Ovary (tissue), 9 donors: Measurements from ENCODE around the gene SERBP1. TPM values are rescaled to one million over a fixed set of nuclear protein-coding genes. Genes with fewer than 3 reads are reported as not detected.
A peak's percentile ranks its signal among the peaks of the same experiment; 100 is the strongest.
"Not testable (repeated sequence)": the region's sequence is repeated elsewhere in the genome, so short reads cannot be mapped to it uniquely, and the experiment has no call there.

ENCODE experiments used
- DNase-seq, 5 donors: peaks; one replicate each; pipeline ENCODE4 v3.0.0-alpha.2; 2019 to 2020
- H3K27ac ChIP-seq, 2 donors: fragments of 200-600 bp; one replicate each; pipeline versions ENCODE4 v1.5.1 to v1.8.0; 2019 to 2022
- H3K27me3 ChIP-seq: fragments of 200-600 bp; one replicate; pipeline ENCODE4 v1.8.0; 2022
- H3K36me3 ChIP-seq: fragments of 200-600 bp; sonication (generic); one replicate; pipeline ENCODE4 v1.5.1; 2019
- H3K4me1 ChIP-seq: one replicate; pipeline ENCODE4 v1.8.1; 2013; ENCODE audit warnings: mild to moderate bottlenecking, moderate library complexity; ENCODE audit not compliant: insufficient read depth
- H3K4me3 ChIP-seq: fragments of 200-600 bp; sonication (generic); one replicate; pipeline ENCODE4 v1.5.1; 2017
- H3K9me3 ChIP-seq, 2 donors: fragments of 200-600 bp in 1 of 2; sonication (generic) in 1 of 2; one replicate each; pipeline versions ENCODE4 v1.5.1 to v1.8.1; 2013 to 2019; ENCODE audit warnings: mild to moderate bottlenecking in 1 of 2, moderate library complexity in 1 of 2
- CTCF ChIP-seq, 3 donors: fragments of 450-650 bp in 2 of 3; fragments of 200-600 bp in 1 of 3; IDR thresholded peaks; one replicate each; pipeline versions ENCODE4 v1.5.1 to v1.8.0; 2016 to 2022; ENCODE audit warnings: antibody characterized with exemption in 3 of 3, mild to moderate bottlenecking in 1 of 3
- EP300 ChIP-seq: sonication (generic); formaldehyde crosslinking; IDR thresholded peaks from one replicate; pipeline ENCODE4 v1.6.1; 2017; ENCODE audit warnings: antibody characterized with exemption
- POLR2A ChIP-seq: fragments of 450-650 bp; IDR thresholded peaks from one replicate; pipeline ENCODE4 v1.6.1; 2017; ENCODE audit warnings: antibody characterized with exemption, mild to moderate bottlenecking, moderate library complexity
- WGBS, 3 donors: extraction: QIAGEN DNeasy Blood & Tissue Kit in 1 of 3; methylation state at CpG; one replicate each; pipeline versions ENCODE4 v1.1.5 to v1.1.7; 2013 to 2017; 5-methylcytosine and 5-hydroxymethylcytosine counted together
- intact Hi-C, 4 donors: fragments of 100-400 bp; cut with DNase I; formaldehyde crosslinking; loops; one replicate each; pipeline versions ENCODE4 v1.11.0 to v1.15.1; 2022 to 2023
- polyA plus RNA-seq, 2 donors: library from polyadenylated mRNA; stranded (reverse); fragments of 200-250 nt in 1 of 2; fragments of 350-450 nt in 1 of 2; fragmentation: Illumina TruSeq in 1 of 2; extraction: RNeasy Lipid Tissue Mini Kit (QIAGEN cat#74804) in 1 of 2; gene quantifications; one replicate each; pipeline ENCODE4 v1.2.3, GENCODE V29; 2013 to 2014
- total RNA-seq, 7 donors: library from RNA; depleted of rRNA in 2 of 7; stranded (reverse); fragments of >200 nt in 2 of 7; fragmentation: NEBNext Ultra II Directional in 3 of 7; extraction: Animal tissue kit (Norgen Biotek cat#: 25700) in 3 of 7; gene quantifications; one replicate each; pipeline versions ENCODE4 v1.1.0 to v1.2.4, GENCODE V29; 2016 to 2023
- donor health status: DM: no; HTN: no; CAD: no; lungs with moderate emphysema.
- donor health status: DM: no; HTN: no; CAD: no.
- donor health status: Bipolar disorder and iron deficiency.
- donor health status: DM: yes; HTN: yes; CAD: no.
- donor health status: DM: no; HTN: no; CAD: no.
- donor health status: DM: yes; HTN: yes; CAD: no.

SERBP1 gene
- total and polyA plus RNA-seq, 9 donors = 117 to 180 (median 150) TPM

GRCh38 chr1:67446893-67447292, 16.7 kb upstream of the SERBP1 start:
- no peaks in the 10 kb centered on the region for H3K9me3 ChIP-seq

GRCh38 chr1:67446014-67446413, 15.8 kb upstream of the SERBP1 start:
- 78 to 84% (median 80%) methylated on average over 5 of the region's 5 CpGs for WGBS, 3 donors
- H3K4me3 ChIP-seq, H3K27me3 ChIP-seq, H3K27ac ChIP-seq, H3K4me1 ChIP-seq, DNase-seq, H3K36me3 ChIP-seq, H3K9me3 ChIP-seq, intact Hi-C loops: not testable (repeated sequence)

More at GRCh38 chr1:67446893-67447292, 16.7 kb upstream of the SERBP1 start:
- Histone ChIP-seq H3K4me1 (no peaks in the 10 kb centered on the region), H3K27ac (no peak overlapping the region), H3K4me3 (no peak overlapping the region), H3K36me3 (no peaks in the 10 kb centered on the region), H3K27me3 (no peaks in the 10 kb centered on the region)
- 52 to 58% (median 52%) methylated on average over 1 of the region's 1 CpG for WGBS, 3 donors
- intact Hi-C loops = no loop called here
- no peak for DNase-seq
- TF ChIP-seq EP300 (no peak), CTCF (IDR thresholded peaks at IDR 0.05) (no peak), POLR2A (no peak)

GRCh38 chr1:67441739-67442281, 11.6 kb upstream of the SERBP1 start:
- peak overlapping the region in 1 of 2 donors; percentile 28 for H3K27ac ChIP-seq
- no peak for TF ChIP-seq EP300
- TF ChIP-seq POLR2A = no peak
- no peak for TF ChIP-seq CTCF (IDR thresholded peaks at IDR 0.05)
- 64 to 81% (median 73%) methylated on average over 2 of the region's 2 CpGs for WGBS, 3 donors

GRCh38 chr1:67441183-67441582, 11.0 kb upstream of the SERBP1 start:
- Histone ChIP-seq H3K9me3 (no peaks in the 10 kb centered on the region), H3K27me3 (no peaks in the 10 kb centered on the region), H3K36me3 (no peaks in the 10 kb centered on the region), H3K4me1 (no peaks in the 10 kb centered on the region), H3K4me3 (no peak overlapping the region), H3K27ac (peak overlapping the region in 1 of 2 donors; percentile 28)
- DNase-seq = peak; percentile 57 to 88 (median 70)
- intact Hi-C loops = no loop called here
- TF ChIP-seq POLR2A (no peak), CTCF (IDR thresholded peaks at IDR 0.05) (no peak), EP300 (no peak)
- WGBS, 3 donors = 21 to 35% (median 22%) methylated on average over 3 of the region's 3 CpGs

More at GRCh38 chr1:67441739-67442281, 11.6 kb upstream of the SERBP1 start:
- intact Hi-C loops = no loop called here
- no peaks in the 10 kb centered on the region for H3K9me3 ChIP-seq
- no peaks in the 10 kb centered on the region for H3K36me3 ChIP-seq
- H3K4me3 ChIP-seq = no peak overlapping the region
- no peaks in the 10 kb centered on the region for H3K27me3 ChIP-seq
- no peaks in the 10 kb centered on the region for H3K4me1 ChIP-seq
- no peak for DNase-seq

- H3K36me3 ChIP-seq = no peaks in the 10 kb centered on the region
- intact Hi-C loops = no loop called here
- TF ChIP-seq CTCF (IDR thresholded peaks at IDR 0.05) (no peak), EP300 (no peak), POLR2A (no peak)
- no peaks in the 10 kb centered on the region for H3K27me3 ChIP-seq
- H3K4me1 ChIP-seq = no peaks in the 10 kb centered on the region
- DNase-seq = no peak
- H3K9me3 ChIP-seq = no peaks in the 10 kb centered on the region
- WGBS, 3 donors = 78 to 79% (median 78%) methylated on average over 3 of the region's 3 CpGs
- H3K4me3 ChIP-seq = no peak overlapping the region
- peak overlapping the region in 1 of 2 donors; percentile 28 for H3K27ac ChIP-seq
These were observed 10.1 kb upstream of the SERBP1 start for GRCh38 chr1:67440339-67440738.
